Stimulated activated memory B cell treated with anti-CD40 and anti-IgM and Interleukin-4, amounts not matched to agents 10 μg/mL and 1 μg/mL and 100 μg/mL, for 72 hours (primary cell): ENCODE measurements around the gene PDE3B.
"Not testable (repeated sequence)": the region's sequence is repeated elsewhere in the genome, so short reads cannot be mapped to it uniquely, and the experiment has no call there.

ENCODE experiments used
- ATAC-seq: fragments of 150-1000 bp; cut with Tn5 transposase; 2 replicates; pipeline ENCODE4 v1.10.0; 2021
- H3K27ac Mint-ChIP-seq: one replicate; pipeline ENCODE4 v1.8.0; 2022; ENCODE audit warnings: mild to moderate bottlenecking, mixed read lengths
- H3K27me3 Mint-ChIP-seq: one replicate; pipeline ENCODE4 v1.8.0; 2022; ENCODE audit warnings: mixed read lengths
- H3K36me3 Mint-ChIP-seq: one replicate; pipeline ENCODE4 v1.8.0; 2022; ENCODE audit warnings: mixed read lengths
- H3K4me1 Mint-ChIP-seq: one replicate; pipeline ENCODE4 v1.8.0; 2022; ENCODE audit warnings: mixed read lengths
- H3K4me3 Mint-ChIP-seq: one replicate; pipeline ENCODE4 v1.8.0; 2022; ENCODE audit warnings: mild to moderate bottlenecking, moderate library complexity, mixed read lengths
- H3K9me3 Mint-ChIP-seq: one replicate; pipeline ENCODE4 v1.8.0; 2022; ENCODE audit warnings: mixed read lengths

The PDE3B gene

DNA sequence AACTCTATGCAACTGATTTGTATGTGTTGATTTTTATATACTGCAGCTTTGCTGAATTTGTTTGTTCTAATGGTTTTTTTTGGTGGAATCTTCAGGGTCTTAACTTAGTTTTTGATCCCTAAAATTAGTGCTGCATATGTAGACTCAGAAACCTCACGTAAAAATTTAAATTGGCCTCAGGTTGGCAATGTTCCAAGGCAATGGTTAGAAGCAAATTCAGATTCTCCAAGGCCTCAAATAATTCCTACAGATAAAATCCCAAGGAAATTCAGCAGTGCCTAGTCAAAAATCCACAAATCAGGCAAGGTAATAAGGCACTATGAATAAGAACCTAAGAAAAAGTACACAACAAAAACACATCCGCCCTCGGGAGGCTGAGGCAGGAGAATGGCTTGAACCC is 9.5 kb downstream of the PDE3B start:
- ATAC-seq: no peak
- H3K27ac Mint-ChIP-seq: no peak overlapping the region
- H3K4me1 Mint-ChIP-seq: no peaks in the 10 kb centered on the region
- no peaks in the 10 kb centered on the region for H3K36me3 Mint-ChIP-seq
- peaks cover 54% of the 10 kb centered on the region for H3K27me3 Mint-ChIP-seq
- H3K9me3 Mint-ChIP-seq: no peaks in the 10 kb centered on the region
- no peak overlapping the region for H3K4me3 Mint-ChIP-seq

DNA sequence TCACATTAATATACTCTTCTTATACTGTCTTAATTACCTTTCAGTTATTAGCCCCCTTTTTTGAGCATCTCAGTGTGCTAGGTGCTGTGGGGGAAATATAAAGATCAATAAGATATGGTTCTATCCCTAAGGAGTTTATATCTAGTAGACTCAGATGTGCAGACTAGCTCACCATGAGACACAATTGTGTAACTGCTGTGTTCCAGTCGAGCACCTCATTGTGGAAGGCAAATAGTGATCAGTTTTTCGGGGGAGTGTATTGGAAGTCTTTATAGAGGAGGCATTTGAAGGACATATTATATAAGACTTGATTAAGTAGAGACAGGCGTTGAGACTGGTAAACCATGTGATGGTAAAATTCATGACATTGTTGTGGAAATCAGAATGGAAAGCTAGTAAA is 11.8 kb downstream of the PDE3B start:
- Mint-ChIP-seq H3K4me1 (no peaks in the 10 kb centered on the region), H3K9me3 (no peaks in the 10 kb centered on the region), H3K27me3 (peaks cover 37% of the 10 kb centered on the region), H3K4me3 (no peak overlapping the region), H3K27ac (no peak overlapping the region), H3K36me3 (no peaks in the 10 kb centered on the region)
- ATAC-seq: no peak

DNA sequence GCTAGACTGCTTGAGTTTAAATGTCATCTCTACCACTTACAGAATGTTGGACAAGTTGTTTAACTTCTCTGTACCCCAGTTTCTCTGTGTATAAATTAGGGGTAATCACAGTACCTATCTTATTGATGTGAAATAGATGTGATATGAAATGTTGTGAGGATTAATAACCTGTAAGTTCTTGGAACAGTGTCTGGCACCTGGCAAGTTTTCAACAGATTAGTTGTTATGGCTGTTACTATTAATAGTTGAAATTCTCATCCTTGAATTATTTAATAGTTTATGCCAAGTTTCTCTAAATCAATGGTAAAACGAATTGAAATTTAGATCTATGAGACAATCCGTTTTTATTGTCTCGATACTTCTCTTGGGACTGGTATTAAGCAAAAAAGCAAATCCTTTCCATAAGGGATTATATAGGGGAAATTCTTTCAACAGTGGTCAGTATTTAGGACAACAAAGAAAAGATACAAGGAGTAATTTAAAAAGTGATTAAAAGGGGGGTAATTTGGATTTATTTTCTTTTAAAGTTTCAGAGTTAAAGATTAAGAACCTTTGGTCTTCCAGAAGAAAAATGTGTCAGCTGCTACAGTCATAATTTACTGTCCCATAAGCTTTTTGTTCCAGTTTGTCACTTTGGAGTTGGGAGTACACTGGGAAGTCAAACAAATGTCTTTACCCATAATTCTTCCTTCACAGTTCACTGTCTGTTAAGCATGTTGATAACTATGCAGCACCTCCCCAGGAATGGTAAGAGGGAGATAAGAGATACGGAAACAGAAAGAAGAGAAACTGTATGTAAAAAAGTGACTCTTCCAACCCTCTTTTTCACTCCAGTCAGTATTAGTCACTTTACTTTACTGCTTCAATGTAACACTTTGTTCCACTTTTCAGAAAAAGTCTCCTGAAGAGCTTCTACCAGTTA is 13.2 kb downstream of the PDE3B start:
- Mint-ChIP-seq H3K27me3 (peaks cover 32% of the 10 kb centered on the region), H3K4me3 (no peak overlapping the region), H3K36me3 (no peaks in the 10 kb centered on the region), H3K4me1 (no peaks in the 10 kb centered on the region), H3K9me3 (no peaks in the 10 kb centered on the region), H3K27ac (no peak overlapping the region)
- ATAC-seq: no peak

DNA sequence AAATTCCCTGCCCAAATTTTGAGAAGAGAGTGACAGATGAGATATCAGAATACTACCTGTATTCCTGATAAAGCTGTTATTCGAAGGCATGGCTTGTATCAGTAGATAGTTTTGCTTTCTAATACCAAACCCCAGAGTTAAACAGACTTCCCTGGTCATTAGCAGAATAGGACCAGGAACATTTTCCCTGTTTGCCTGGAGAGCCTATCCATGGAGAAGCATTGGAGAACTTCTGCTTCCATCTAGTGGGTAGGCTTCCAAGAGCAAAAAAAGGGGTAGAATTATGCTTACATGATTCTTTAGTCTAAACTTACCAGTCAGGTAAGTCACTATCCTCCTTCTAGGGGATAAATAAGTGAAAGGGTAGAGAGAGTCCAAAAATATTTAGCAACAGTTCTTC is 14.2 kb downstream of the PDE3B start:
- H3K4me3 Mint-ChIP-seq: no peak overlapping the region
- ATAC-seq: no peak
- H3K27ac Mint-ChIP-seq: no peak overlapping the region
- H3K36me3 Mint-ChIP-seq: no peaks in the 10 kb centered on the region
- H3K27me3 Mint-ChIP-seq: peaks cover 32% of the 10 kb centered on the region
- no peaks in the 10 kb centered on the region for H3K4me1 Mint-ChIP-seq
- H3K9me3 Mint-ChIP-seq: no peaks in the 10 kb centered on the region

DNA sequence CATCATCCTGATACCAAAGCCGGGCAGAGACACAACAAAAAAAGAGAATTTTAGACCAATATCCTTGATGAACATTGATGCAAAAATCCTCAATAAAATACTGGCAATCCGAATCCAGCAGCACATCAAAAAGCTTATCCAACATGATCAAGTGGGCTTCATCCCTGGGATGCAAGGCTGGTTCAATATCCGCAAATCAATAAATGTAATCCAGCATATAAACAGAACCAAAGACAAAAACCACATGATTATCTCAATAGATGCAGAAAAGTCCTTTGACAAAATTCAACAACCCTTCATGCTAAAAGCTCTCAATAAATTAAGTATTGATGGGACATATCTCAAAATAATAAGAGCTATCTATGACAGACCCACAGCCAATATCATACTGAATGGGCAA is 21.3 kb downstream of the PDE3B start:
- not testable (repeated sequence) for H3K27me3 Mint-ChIP-seq, H3K4me3 Mint-ChIP-seq, H3K9me3 Mint-ChIP-seq, H3K4me1 Mint-ChIP-seq, H3K36me3 Mint-ChIP-seq, H3K27ac Mint-ChIP-seq, ATAC-seq

DNA sequence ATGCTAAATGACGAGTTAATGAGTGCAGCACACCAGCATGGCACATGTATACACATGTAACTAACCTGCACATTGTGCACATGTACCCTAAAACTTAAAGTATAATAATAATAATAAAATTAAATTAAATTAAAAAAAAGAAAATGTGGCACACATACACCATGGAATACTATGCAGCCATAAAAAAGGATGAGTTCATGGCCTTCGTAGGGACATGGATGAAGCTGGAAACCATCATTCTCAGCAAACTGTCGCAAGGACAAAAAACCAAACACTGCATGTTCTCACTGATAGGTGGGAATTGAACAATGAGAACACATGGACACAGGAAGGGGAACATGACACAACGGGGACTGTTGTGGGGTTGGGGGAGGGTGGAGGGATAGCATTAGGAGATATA is 23.7 kb downstream of the PDE3B start:
- not testable (repeated sequence) for H3K4me1 Mint-ChIP-seq, H3K36me3 Mint-ChIP-seq, H3K27me3 Mint-ChIP-seq, H3K27ac Mint-ChIP-seq, H3K4me3 Mint-ChIP-seq, ATAC-seq, H3K9me3 Mint-ChIP-seq

DNA sequence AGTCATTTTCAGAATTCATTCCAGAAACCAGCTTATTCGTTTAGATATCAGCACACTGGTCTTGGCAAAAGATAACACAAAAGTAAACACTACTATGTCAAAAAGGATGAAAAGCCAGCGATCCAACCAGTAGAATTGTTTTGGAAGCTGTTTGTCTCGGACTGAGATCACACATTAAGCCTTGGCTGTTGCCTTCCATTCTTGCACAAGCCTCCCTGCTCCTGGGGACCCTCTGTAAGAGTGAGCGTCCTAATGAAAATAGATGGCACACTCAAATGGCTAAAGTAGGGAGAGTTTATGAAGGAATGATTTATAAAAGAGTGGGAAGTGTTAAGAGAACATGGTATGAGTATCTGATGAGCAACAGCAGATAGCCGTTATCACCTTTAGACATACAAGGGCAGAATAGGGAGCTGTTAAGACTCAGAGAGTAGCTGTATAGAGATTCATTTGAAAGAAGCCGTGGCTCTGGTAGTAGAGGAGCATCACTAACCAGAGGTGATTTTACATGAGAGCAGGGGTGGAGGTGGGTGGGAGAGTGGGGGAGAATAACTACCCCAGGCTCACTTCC is 25.2 kb downstream of the PDE3B start:
- no peak for ATAC-seq
- Mint-ChIP-seq H3K9me3 (peaks cover 5% of the 10 kb centered on the region), H3K27me3 (no peaks in the 10 kb centered on the region), H3K4me3 (no peak overlapping the region), H3K4me1 (peaks cover 1% of the 10 kb centered on the region), H3K27ac (no peak overlapping the region), H3K36me3 (no peaks in the 10 kb centered on the region)

DNA sequence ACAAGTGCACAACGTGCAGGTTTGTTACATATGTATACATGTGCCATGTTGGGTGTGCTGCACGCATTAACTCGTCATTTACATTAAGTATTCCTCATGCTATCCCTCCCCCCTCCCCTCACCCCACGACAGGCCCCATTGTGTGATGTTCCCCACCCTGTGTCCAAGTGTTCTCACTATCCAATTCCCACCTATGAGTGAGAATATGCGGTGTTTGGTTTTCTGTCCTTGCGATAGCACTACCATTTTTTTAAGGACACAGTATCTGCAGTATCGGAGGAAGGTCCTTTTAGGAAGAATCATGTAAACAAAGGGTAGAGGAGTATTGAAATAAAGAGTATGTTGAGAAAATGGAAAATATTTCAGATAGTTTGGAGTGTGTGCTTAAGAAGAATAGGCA is 25.9 kb downstream of the PDE3B start:
- no peaks in the 10 kb centered on the region for H3K27me3 Mint-ChIP-seq
- H3K9me3 Mint-ChIP-seq: peaks cover under 1% of the 10 kb centered on the region
- no peaks in the 10 kb centered on the region for H3K36me3 Mint-ChIP-seq
- ATAC-seq: no peak
- no peak overlapping the region for H3K27ac Mint-ChIP-seq
- H3K4me3 Mint-ChIP-seq: no peak overlapping the region
- H3K4me1 Mint-ChIP-seq: peaks cover 8% of the 10 kb centered on the region

DNA sequence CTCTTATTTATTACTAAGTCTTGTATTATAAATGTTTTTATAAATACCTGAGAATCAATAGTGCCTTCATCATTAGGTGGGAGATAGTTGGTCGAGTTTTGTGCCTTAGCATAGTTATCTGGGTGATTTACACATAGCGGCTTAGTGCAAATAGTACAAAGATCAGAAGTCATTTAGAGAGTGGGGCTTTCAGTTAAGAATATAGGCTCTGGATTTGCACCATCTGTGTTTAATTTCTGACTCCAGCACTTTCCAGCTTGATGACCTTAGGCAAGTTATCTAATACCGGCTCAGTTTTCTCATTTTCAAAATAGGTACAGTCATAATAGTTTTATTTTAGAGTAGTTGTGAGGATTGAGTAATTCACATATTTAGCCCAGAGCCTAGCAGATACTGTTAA is 26.4 kb downstream of the PDE3B start:
- no peak for ATAC-seq
- Mint-ChIP-seq H3K27me3 (no peaks in the 10 kb centered on the region), H3K27ac (no peak overlapping the region), H3K4me1 (peaks cover 11% of the 10 kb centered on the region), H3K36me3 (no peaks in the 10 kb centered on the region), H3K9me3 (no peaks in the 10 kb centered on the region), H3K4me3 (no peak overlapping the region)

DNA sequence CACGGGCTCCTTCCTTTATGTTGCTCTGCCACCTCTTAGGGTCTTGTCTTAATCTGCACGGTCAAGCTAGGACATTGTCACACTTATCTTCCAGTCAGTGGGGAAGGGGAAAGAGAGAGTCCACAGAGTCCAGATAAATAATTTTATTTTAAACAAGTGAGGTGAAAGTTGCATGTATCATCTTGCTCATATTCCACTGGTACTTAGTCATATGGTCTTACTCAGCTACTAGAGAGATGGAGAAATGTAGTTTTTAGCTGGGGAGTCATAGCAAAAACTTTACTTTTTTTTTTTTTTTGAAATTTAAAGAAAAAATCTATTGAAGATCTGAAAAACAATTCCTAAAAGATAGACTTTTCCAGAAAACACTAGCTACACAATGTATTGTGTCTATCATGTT is 29.0 kb downstream of the PDE3B start:
- H3K4me1 Mint-ChIP-seq: peaks cover 11% of the 10 kb centered on the region
- no peaks in the 10 kb centered on the region for H3K36me3 Mint-ChIP-seq
- ATAC-seq: no peak

DNA sequence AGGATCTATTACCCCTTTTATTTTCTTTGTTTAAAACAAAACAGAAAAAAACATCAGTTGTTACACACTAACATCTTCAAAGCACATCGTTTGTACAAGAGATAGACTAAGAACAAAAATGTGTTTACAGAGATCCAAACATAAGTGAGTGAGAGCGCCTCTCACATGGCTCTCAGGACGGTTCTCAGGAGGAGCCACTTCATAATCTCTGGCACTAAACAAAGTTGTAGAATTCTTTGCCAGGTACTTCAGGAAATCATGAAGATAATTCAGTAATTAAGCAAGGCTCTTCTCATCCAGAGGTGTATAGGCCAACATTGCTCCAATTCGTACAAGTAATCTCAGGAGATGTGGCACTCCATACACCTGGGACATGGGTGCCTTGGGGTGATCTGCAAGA is 29.8 kb downstream of the PDE3B start:
- Mint-ChIP-seq H3K9me3 (no peaks in the 10 kb centered on the region), H3K4me1 (peaks cover 11% of the 10 kb centered on the region), H3K4me3 (no peak overlapping the region), H3K27ac (no peak overlapping the region), H3K36me3 (no peaks in the 10 kb centered on the region), H3K27me3 (no peaks in the 10 kb centered on the region)
- no peak for ATAC-seq

More for the DNA sequence above, 29.0 kb downstream of the PDE3B start:
- Mint-ChIP-seq H3K27me3 (no peaks in the 10 kb centered on the region), H3K27ac (no peak overlapping the region), H3K4me3 (no peak overlapping the region), H3K9me3 (no peaks in the 10 kb centered on the region)

DNA sequence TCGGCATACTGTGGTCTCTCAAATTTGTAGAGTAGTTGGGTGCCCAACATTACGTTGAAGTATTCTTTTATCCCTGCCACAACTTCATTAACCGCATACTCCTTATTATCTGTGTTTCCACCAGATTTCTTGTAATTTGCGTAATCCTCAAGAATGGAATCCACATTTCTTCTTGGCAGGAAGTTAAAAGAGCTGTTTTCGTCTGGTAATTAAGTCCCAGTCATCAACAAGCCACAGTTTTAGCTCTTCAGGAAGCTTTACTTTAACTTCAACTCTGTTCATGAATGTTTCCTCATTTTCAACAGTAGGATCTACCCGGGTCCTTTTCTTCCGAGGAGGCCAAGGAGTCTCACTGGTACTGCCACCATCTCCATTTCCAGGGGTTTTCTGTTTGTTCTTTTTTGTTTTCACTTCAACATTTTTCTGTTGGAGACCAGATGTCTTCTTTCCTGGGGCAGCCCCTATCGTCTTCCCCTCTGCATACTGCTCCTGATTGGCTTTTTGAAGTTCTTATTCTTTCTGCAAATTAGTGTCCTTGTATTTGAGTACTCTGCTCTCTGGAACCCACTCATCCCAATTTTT is 30.3 kb downstream of the PDE3B start:
- peaks cover 11% of the 10 kb centered on the region for H3K4me1 Mint-ChIP-seq
- H3K27ac Mint-ChIP-seq: peak overlapping the region; percentile 6
- H3K36me3 Mint-ChIP-seq: no peaks in the 10 kb centered on the region
- no peak overlapping the region for H3K4me3 Mint-ChIP-seq
- no peaks in the 10 kb centered on the region for H3K27me3 Mint-ChIP-seq
- ATAC-seq: peak; percentile 34
- no peaks in the 10 kb centered on the region for H3K9me3 Mint-ChIP-seq

DNA sequence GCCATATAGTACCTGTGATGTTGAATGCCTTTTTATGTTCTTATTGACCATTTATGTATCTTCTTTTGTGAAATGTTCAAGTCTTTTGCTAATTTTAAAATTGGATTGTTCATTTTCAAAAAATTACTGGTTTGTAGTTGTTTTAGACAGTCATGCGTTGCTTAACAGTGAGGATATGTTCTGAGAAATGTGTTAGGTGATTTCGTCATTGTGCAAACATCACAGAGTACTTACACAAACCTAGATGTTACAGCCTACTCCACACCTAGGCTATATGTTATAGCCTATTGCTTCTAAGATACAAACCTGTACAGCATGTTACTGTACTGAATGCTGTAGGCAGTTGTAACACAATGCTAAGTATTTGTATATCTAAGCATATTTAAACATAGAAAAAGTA is 32.5 kb downstream of the PDE3B start:
- ATAC-seq: no peak
- Mint-ChIP-seq H3K27me3 (no peaks in the 10 kb centered on the region), H3K4me1 (peaks cover 11% of the 10 kb centered on the region), H3K9me3 (peaks cover 5% of the 10 kb centered on the region), H3K4me3 (no peak overlapping the region), H3K27ac (no peak overlapping the region), H3K36me3 (peaks cover 7% of the 10 kb centered on the region)

DNA sequence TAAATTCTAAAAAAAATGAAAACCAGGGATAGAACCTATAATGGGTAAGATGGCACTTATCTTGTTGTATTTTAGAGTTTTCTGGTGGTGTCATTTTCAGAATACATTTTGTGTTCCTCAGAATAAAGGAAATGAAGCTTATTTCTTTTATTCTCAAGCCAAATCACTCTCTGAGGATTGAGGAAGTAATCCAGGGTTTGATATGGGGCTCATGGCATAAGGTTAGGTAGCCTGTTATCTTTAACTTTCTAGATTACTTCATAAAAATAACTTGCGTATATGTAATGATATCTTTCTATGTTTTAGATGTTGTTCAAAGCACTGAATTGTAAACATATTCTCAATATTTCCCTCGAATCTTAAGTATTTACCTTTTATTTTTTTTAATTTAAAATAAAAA is 33.5 kb downstream of the PDE3B start:
- H3K9me3 Mint-ChIP-seq: peaks cover 5% of the 10 kb centered on the region
- no peak overlapping the region for H3K4me3 Mint-ChIP-seq
- no peak for ATAC-seq
- H3K27me3 Mint-ChIP-seq: no peaks in the 10 kb centered on the region
- H3K27ac Mint-ChIP-seq: no peak overlapping the region
- peaks cover 11% of the 10 kb centered on the region for H3K4me1 Mint-ChIP-seq
- peaks cover 7% of the 10 kb centered on the region for H3K36me3 Mint-ChIP-seq

DNA sequence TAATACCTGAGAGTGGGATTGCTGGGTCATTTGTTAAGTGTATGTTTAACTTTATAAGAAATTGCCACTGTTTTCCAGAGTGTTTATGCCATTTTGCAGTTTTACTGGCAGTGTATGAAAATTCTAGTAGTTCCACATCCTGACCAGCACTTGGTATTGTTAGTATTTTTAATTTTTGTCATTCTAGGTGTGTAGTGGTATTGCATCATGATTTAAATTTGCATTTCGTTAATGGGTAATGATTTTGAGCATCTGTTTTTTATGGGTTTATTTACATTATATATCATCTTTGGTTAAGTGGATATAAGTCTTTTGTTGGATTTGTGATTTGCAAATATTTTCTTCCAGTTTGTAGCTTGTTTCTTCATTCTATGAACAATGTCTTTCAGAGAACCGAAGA is 34.7 kb downstream of the PDE3B start:
- no peak for ATAC-seq
- Mint-ChIP-seq H3K9me3 (peaks cover 5% of the 10 kb centered on the region), H3K4me1 (peaks cover 11% of the 10 kb centered on the region), H3K36me3 (peaks cover 7% of the 10 kb centered on the region), H3K4me3 (no peak overlapping the region), H3K27ac (no peak overlapping the region), H3K27me3 (no peaks in the 10 kb centered on the region)

DNA sequence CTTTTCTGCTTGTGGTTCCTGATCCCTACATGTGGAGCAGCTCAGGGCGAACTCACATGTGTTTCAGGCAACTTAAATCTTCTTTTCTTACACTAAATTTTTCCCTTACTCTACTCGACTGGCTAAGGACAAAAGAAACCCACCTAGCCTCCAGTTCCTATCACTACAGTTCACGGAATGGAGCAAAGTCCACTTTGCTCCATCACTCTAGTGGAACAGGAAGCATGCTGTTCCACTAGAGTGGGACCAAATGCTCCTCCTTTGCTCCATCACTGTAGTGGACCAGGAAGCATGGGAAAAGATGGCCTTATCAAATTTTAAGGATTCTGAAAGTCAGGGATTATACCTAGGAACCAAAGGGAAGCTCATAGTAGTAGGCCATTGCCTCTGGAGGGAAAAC is 36.1 kb downstream of the PDE3B start:
- Mint-ChIP-seq H3K4me1 (peaks cover 7% of the 10 kb centered on the region), H3K27ac (no peak overlapping the region), H3K27me3 (no peaks in the 10 kb centered on the region), H3K9me3 (peaks cover 5% of the 10 kb centered on the region), H3K4me3 (no peak overlapping the region), H3K36me3 (peaks cover 7% of the 10 kb centered on the region)
- no peak for ATAC-seq
